GM12872 (cell line): Measurements from ENCODE around the gene MEGF9.

Source experiments
- TF ChIP-seq, protein P1 (sequence below): IDR thresholded peaks from 3 replicates; pipeline ENCODE4 v1.5.1; 2011; ENCODE audit warnings: low read depth, mild to moderate bottlenecking, low read length, moderate library complexity; ENCODE audit not compliant: insufficient read depth

MEGF9 gene

DNA sequence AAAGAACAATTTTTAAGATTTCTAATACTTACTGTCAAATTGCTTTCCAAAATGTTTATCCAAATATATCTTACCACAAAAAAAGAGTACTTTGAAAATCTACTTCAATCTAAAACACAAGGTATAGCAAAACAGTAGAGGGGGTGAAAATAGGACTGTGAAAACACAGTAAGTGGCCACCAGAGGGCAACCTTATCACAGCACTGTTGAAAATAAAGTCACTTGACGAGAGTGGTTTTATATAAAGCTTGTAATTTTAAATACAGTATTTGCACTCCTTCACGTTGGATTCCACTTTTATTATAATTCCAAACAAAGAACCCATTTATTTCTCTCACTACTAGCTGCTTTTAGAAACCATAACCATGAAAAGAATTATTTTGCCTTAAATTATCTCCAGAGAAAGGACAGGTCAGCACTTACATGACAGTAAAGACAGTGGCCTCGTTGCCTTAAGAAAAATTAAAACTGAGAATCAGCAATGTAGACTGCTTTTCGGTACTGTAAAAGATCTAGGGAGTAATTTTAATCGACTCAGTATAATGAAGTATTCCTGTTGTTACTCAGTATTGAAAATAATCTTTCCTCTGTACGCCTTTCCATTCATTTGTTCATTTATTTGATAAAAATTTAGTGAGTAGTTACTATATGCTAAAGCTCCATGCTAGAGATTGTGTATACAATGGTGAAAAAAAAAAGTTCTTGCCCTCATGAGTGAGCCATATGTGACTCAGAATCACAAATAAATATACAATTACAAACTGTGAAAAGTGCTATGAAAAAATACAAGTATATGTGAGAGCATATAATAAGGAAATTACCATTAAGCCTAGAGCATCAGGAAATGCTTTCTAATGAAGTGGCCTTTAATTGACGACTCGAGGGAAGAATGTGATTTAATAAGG lies 94.3 kb downstream of the MEGF9 start:
- TF ChIP-seq, protein P1, sequence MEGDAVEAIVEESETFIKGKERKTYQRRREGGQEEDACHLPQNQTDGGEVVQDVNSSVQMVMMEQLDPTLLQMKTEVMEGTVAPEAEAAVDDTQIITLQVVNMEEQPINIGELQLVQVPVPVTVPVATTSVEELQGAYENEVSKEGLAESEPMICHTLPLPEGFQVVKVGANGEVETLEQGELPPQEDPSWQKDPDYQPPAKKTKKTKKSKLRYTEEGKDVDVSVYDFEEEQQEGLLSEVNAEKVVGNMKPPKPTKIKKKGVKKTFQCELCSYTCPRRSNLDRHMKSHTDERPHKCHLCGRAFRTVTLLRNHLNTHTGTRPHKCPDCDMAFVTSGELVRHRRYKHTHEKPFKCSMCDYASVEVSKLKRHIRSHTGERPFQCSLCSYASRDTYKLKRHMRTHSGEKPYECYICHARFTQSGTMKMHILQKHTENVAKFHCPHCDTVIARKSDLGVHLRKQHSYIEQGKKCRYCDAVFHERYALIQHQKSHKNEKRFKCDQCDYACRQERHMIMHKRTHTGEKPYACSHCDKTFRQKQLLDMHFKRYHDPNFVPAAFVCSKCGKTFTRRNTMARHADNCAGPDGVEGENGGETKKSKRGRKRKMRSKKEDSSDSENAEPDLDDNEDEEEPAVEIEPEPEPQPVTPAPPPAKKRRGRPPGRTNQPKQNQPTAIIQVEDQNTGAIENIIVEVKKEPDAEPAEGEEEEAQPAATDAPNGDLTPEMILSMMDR, result peak; percentile 72

DNA sequence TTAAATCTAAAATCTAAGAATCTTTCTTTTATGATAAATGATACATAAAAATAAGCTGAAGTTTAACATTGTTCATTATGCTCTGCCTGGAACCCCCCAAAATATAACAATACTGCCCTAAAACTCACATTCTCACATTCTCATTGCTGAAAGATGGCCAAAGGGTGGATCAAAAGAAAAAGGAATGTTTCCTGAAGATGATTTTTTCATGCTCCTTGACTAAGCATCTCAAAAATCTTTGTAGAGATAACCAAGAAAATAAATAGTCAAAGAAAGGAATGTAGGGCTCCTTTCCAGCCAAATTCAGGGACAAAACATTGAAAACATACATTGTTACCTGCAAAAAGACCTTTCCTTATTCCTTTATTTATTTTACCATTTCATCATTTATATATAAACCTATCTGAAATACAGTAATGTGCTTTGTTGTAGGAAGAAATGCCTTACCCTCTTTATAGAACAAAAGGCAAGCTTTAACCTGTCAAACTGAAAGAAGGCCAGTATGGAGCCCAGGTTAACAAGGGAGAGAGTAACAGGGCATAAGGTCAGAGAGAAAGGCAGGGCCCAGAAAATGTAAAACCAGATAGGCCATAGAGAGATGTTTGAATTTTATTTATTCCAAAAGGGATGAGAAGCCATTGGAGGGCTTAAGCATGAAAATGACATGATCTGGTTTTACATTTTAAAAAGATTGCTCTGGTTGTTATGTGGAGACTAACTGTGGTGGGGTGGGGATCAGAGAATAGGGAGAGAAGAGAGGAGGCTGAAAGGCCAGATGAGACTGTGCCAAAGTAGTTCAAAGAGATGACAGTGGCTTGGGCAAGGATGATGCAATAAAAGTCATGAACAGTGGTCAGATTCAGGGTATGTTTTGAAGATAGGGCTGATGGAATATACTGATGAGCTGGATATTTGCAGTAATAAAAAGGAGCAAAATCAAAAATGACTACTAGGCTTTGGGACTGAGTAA lies 97.0 kb downstream of the MEGF9 start:
- TF ChIP-seq, protein P1, result no peak

DNA sequence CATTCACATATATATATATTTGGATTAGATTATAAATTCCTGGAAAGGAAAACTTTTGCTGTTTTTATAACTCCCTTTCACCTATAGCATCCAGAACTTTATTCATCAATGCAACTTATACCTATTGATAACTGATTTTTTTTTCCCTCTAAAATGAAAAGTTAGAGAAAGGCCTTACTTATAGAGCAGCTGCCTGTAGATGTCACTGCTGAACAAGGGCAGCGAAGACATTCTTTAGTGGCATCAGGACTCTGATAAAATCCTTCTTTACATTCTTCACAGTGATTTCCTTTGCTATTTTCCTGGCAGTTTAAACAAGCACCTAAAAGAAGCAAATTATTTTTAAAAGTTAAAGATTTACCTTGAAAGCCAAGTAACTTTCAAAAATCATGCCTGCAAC lies 102.1 kb downstream of the MEGF9 start:
- TF ChIP-seq, protein P1, result 0 out of 3 replicates have a peak, but pooled peaks have one; percentile 10

DNA sequence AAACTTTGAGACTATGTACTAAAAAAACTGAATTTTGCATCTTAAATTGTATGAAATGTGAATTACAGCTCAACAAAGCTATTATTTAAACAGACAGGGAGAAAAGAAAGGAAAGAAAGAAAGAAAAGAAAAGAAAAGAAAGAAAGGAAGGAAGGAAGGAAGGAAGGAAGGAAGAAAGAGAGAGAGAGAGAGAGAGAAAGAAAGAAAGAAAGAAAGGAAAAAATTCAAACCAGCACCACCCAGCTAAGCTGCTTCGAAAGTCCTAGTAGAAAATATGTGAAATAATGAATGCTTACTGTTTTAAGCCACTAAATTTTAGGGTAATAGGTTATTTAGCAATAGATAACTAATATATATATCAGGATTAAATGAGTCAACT lies 102.6 kb downstream of the MEGF9 start:
- TF ChIP-seq, protein P1, result no peak

DNA sequence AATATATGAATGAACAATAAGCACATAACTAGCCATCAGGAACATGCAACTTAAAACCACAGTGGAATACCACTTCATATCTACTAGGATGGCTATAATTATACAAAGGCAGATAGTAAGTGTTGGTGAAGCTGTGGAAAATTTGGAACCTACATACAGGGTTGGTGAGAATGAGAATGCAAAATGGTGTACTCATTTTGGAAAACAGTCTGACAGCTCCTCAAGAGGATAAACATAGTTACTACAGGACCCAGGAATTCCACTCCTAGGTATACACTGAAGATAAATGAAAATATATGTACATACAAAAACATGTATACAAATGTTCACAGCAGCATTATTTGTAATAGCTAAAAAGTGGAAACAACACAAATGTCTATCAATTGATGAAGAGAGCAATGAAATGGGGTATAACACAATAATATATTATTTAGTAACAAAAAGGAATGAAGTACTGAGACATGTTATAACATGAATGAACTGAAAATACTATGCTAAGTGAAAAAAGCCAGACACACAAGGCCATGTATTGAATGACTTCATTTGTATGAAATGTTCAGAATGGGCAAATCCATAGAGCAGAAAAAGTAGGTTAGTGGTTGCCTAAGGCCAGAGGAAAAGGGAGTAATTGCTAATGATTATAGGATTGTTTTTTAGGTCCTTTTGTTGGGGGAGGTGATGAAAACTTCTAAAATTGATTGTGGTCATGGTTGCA lies 103.1 kb downstream of the MEGF9 start:
- TF ChIP-seq, protein P1, result peak; percentile 31; the same call in 1 of the 3 replicates

DNA sequence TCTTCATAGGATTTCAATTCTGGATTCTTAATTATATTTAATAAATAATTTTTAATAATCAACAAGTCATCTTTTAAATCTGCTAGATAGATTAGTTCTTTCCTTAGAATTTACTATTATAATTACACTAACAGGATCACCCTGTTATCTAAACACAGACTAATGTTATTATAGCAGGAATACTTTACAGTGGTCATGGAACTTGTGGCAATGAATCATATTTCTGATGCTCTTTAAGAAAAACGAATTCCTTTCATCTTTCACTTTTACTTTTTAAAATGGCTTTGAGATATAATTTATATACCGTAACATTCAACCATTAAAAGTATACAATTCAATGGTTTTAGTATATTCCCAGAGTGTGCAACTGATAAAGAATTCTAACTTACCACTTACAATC lies 104.6 kb downstream of the MEGF9 start:
- TF ChIP-seq, protein P1, result no peak
